NCI-H2196 treated with DMSO at 0.1 percent for 48 hours (cell line): ENCODE results near the gene SYNJ2.
"Not testable (repeated sequence)": the region's sequence is repeated elsewhere in the genome, so short reads cannot be mapped to it uniquely, and the experiment has no call there.

Experiments used
- DNase-seq: peaks from one replicate; lab custom pipeline; 2025; ENCODE audit not compliant: unreplicated experiment; lab: John Stamatoyannopoulos, UW

The SYNJ2 gene

DNA sequence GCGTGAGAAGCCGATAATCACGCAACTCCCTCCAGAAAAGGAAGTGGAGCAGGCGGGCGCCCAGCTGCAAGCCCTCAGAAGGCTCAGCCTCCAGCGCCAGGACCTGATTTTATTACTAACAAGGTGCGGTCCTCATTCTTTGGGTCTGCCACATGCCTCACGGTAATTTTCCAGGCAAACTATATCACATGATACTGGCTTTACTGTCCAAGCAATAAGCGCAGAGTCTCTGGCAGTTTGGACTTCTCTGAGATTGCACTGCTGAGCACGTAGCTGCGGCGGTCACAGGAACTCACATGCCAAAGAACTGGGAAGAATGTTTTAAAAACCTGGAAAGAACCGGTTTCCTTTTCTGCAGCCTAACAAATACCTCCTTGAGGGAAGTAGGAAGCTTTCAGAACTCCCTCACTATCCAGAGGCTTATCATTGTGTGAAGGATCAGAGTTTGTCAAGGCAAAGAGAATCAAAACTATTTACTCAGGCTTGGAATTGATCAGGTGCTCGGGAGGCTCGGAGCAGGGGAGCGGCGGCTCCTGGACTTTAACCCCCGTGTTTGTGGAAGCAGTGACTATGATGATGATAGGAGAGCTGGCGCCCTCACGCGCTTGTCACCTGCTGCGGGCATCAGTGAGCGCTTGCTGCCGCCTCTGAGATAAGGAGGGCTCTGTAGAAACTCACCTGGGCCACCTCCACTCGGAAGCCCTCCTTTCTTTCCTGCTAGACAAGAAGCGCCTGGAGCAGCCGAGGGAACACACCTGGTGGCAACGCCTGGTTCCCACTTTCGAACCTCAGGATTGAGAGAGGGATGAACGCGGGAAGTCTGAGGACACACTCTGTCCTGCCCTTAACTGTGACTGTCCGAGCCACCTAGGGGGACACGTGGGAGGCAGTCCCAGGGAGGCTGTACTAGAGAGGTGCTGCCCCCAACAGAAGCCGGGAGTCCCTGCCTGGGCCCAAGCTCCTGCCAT lies 27.2 kb upstream of the SYNJ2 start:
- no peak for DNase-seq

DNA sequence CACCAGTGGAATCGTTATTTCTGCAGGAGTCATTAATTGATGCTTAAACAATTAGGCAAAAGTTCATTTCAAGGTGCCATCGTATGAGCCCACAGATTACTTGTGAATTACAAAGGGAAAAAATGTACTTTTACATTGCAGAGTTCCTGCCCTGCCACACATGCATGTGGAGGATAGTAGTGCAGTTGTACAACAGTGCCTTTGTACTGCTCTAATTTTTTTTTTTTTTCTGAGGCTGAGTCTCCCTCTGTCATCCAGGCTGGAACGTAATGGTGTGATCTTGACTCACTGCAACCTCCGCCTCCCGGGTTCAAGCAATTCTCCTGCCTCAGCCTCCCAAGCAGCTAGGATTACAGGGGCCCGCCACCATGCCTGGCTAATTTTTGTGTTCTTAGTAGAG lies 26.0 kb upstream of the SYNJ2 start:
- DNase-seq, result no peak

DNA sequence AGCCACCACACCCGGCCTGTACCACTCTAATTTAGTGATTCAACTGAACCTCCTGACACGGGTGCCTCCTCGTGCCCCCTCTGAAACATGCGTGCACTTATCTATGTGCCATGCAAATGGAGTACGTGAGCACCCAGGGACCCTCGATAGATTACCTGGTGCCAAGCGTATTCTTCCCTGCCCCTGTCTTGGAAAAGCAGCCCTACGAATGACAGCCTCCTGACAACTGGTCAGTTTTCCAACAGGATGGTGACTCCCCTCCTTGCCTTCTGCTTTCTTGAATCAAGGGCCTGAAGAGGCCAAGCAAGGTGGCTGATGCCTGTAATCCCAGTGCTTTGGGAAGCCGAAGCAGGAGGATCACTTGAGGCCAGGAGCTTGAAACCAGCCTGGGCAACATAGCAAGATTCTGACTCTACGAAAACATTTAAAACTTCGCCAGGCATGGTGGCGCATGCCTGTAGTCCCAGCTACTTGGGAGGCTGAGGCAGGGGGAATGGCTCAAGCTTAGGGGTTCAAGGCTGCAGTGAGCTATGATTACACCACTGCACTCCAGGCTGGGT lies 25.4 kb upstream of the SYNJ2 start:
- no peak for DNase-seq

DNA sequence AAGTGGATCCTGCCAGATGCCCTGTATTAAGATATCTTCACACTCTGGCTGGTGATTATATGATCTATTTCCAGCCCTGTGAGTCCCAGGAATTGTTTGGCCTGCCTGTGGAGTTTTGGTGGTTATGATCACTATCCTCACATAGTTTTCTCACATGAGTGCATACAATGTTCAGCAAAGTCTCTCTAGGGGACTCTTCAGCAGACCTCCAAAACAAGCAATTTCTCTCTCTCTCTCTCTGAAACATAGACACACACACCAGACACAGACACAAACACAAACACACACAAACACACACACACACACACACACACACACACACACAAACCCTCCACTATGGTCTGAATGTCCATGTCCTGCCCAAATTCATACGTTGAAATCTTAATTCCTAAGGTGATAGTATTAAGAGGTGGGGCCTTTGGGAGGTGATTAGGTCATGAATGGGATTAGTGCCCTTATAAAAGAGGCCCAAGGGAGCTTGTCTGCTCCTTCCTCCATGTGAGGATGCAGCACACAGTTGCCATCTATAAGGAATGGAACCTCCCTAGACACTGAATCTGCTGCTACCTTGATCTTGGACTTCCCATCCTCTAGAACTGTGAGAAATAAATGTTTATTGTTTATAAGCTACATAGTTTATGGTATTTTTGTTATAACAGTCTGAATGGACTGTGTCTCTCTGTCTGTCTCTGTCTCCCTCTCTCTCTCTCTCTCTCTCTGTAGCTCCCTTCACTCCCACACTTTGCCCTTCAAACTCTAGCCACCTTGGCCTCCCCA lies 22.0 kb upstream of the SYNJ2 start:
- no peak for DNase-seq

DNA sequence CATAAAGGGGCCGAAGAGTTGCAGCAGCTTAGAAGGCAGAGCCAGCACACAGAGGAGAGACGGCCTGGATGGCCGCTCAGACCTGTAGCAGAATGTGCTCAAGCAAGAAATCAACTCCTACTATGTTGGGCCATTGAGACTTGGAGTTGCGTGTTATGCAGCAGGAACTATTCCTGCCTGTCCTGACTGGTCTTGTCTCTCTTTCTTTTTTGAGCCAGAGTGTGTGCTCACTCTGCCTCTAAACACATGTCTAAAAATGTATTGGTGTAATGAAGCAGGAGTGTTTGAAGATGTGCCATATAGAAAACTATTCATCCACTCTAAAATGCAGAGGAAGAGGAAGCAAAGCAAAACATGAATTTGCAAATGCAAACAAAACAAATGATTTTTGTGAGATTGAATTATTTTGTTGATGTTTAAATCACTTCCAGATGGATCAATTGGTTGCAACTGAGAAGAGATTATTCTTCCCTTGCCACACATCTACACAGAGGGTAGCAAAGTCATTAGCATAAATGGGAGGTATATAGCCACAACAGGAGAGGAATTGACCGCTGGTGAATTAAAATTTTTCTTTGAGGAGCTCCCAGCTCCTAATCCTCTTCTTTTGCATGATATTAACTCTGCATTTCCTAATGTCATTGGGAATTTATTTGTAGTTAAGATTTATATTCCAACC lies 20.4 kb upstream of the SYNJ2 start:
- DNase-seq, result no peak

DNA sequence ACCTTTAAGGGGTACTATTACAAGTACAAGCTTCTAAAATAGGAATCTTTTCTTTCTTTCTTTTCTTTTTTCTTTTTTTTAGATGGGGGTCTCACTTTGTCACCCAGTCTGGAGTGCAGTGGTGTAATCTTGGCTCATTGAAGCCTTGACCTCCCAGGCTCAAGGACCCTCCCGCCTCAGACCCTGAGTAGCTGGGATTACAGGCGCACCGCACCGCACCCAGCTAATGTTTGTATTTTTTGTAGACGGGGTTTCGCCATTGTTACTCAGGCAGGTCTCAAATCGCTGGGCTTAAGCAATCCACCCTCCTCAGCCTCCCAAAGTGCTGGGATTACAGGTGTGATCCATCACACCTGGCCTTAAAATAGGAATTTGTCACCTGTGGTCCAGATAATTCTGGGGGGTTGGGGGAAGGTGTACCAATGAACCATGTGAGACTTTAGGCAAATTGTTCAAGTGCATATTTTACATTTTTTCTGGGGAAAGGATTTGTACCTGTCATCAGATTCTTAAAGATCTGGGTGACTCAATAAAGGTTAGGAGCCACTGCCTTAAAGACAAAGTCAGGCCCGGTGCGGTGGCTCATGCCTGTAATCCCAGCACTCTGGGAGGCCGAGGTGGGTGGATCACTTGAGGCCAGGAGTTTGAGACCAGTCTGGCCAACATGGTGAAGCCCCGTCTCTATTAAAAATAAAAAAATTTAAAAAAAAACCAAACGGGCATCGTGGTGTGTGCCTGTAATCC lies 19.7 kb upstream of the SYNJ2 start:
- DNase-seq, result no peak

DNA sequence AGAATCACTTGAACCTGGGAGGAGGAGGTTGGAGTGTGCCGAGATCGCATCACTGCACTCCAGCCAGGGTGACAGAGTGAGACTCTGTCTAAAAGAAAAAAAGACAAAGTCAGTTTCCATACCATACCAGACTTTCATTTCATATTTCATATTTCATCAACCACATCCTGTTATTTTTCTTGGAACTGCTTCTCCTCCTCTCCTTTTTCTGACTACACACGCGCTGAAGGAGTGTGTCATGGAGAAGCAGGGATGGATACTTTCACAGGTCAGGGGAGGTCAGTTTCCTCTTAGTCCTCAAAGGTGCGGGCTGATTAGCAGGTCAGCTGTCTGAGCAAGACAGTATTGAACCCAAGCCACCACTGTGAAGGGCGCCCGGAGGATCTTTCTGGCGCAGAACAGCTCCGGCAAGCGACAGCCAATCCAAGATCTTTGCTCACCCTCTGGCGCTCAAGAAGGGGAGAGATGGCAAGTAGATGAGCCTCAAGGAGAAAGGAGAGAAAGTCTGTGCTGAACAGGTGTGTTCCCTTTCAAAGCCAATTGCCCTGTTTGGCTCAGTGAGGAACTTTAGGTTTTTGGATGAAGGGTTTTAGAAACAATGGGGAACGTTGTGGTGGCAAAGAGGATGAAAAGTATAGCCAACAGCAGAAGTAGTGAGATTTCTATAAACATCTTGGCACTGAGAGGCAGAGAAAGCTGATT lies 18.9 kb upstream of the SYNJ2 start:
- no peak for DNase-seq

DNA sequence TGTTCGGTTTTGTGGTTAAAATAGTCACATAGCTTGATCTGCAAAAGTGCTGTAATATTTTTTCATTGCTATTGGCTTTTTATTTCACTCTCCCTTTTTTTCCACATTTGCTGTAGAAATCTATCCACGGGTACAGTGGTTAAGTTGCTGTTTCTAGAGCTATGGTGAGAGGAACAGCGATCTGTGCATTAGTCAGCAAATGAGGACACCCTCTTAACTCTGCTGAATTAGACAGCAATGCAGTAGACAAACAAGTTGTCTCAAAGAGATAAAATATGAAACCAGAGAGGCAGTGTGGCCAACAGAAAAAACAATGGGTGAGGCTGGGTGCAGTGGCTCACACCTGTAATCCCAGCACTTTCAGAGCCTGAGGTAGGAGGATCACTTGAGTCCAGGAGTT lies 17.6 kb upstream of the SYNJ2 start:
- DNase-seq, result no peak

DNA sequence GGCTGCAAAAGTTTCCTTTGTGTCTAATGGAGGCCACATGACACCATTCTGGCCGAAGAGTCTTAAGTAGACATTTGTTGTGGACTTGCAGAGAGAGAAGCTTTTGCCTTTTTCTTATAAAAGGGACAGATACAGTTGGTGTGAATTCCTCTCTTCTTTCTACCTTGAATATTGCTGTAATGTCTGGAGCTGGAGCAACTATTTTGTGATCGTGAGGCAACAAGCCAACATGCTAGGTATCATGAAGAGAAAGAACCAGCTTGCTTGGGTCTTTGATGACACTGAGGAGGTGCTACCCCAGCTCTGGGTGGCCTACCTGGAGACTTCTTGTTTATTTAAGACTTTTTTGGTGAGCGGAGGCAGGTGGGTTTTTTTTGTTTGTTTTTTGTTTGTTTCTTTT lies 16.3 kb upstream of the SYNJ2 start:
- no peak for DNase-seq

DNA sequence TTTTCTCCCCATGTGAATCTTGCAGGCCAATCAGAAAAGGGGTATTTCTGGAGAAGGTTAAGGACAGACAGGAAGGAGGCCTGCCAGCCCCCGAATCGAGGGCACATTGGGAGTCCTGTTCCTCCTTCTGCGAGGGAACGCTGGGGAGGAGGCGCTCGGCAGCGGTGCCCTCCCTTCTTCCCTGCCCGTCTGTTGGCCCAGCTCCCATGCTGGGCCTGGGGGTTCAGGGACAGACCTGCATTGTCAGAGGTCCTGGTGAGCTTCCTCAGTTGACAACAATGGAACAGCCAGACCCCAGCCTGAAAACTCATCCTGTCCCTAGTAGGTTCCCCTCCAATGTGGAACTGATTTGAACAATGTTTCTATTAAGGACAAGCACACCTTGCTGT lies 15.1 kb upstream of the SYNJ2 start:
- DNase-seq, result no peak

DNA sequence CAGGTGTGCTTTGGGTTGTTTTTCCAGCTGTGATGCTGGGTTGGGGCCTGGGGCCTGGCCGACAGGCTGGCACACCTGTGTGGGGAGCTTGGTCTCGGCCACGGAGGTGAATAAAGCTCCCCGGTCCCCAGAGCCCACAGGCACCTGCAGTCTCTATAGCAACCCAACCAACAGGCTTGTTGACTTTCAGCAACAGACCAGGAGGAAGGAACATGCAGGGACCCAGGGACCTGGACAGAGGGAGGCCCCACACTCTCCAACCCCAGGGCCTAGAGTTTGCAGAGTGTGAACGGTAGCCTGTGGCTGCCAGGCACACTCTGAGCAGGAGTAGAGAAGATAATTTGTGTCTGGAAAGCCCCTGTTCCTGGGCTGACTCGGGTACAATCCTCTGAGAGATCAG lies 14.6 kb upstream of the SYNJ2 start:
- no peak for DNase-seq

DNA sequence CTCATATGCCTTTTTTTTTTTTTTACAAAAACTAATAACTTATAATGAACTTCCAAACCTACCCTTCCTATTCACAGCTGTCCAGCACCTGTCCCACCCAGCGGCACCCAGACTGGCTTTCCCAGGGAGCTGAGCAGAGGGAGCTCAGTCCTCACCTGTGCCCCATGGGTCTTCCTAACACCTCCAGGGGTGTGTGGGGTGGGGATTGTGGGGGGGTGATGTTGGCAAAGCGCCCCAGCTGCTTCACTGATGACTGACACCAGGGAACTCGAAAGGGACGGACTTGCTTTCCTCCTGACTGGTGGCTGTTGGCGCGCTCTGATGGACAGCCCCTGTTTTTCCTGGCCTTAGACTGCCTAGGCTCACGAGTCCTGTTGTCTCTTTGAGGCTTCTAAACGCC lies 14.2 kb upstream of the SYNJ2 start:
- no peak for DNase-seq

DNA sequence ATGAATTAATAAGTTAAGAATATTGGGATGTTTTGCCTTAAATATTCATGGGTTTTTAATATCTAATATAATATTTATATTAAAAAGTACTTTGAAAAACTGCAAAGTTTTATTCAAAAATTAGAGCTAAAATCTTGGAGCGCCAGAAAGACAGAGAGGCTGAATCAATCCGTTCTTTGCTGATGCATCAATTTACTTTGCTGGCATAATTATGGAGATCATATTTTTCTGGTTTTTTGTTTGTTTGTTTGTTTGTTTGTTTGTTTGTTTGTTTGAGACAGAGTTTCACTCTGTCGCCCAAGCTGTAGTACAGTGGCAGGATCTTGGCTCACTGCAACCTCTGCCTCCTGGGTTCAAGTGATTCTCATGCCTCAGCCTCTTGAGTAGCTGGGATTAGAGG lies 9.5 kb upstream of the SYNJ2 start:
- not testable (repeated sequence) for DNase-seq

DNA sequence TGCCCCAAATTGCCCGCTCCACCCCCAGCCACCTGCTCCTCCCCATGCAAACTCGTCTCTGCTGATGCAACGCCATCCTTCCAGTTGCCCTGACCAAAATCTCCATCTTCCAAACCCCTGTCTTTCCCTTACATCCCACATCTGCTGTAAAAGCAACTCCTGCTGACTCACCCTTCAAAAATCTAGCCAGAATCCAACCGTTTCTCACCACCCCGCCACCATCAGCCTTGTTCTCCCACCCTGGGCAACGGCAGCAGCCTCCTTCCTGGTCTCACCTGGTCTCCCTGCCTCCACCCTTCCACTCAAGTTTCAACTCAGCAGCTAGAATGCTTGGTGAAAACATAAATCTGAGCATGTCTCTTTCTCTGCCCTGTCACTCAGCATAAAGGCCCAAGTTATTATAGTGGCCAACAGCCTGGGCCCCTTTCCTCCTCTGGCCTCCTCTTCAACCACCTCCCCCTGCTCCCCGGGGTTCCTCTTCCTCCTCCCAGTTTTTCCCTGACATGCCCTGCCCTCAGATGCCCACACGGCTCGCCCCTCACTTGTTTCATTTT lies 7.2 kb upstream of the SYNJ2 start:
- DNase-seq, result no peak

DNA sequence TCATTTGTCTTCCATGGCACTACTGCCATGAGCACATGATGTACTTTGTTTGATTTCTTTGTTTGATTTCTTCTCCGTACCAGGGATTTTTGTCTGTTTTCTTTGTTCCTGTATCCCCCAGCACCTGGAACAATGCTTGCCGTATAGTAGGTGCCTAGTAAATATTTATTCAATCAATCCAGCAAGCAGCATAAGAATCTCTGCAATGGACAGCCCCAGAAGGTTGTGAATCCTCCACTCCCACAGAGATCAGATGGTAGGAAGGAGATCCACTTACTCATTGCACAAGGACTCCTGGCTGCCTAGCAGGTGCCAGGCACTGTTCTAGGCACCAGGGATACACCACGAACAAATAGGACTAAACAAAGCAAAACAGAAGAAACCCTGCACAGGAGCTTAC lies 6.7 kb upstream of the SYNJ2 start:
- DNase-seq, result no peak

DNA sequence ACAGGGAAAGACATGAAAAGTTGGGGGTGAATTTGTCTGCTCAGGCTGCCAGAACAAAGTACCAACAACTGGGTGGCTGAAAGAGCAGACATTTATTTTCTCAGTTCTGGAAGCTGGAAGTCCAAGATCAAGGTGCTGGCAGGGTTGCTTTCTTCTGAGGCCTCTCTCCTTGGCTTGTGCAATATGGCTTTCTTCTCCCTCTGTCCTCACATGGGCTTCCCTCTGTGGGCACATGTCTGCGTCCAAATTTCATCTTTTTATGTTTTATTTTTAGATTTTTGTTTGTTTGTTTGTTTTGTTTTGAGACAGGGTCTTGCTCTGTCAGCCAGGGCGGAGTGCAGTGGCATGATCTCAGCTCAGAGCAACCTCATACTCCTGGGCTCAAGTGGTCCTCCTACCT lies 6.2 kb upstream of the SYNJ2 start:
- DNase-seq, result no peak

DNA sequence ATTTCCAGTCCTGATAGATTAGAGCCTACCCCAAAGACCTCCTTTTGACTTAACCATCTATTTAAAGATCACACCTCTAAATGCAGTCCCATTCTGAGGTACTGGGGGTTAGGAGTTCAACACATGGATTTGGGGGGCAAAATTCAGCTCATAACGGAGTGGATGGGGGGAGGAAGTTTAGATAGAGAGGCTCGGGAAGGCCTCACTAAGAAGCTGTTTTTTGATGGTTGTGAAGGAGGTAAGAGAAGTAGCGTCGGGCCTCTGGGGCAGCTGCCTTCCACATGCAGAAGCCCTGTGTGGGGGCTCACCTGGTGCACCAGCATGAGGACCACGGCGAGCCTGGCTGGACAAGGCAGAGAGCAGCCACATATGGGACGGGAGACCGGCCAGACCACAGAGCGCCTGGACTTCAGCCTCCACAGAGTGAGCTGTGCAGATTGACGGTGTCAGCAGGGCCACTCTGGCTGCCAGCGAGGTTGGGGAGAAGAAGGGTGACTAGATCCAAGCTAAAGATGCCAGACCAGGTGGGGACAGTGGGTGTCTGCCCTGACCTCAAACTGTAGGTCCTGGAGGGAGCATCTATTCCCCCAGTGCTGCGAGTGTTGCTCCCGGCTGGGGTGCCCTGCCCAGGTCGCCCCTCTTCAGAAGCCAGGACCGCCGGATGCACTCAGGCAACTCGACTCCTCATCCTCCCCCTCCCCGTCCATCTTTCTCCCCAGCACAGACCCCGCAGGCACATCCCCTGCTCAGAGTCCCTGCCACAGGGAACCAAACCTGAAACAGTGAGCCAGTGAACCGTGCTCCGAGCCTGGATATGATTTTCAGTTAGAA lies 5.1 kb upstream of the SYNJ2 start:
- DNase-seq, result no peak

DNA sequence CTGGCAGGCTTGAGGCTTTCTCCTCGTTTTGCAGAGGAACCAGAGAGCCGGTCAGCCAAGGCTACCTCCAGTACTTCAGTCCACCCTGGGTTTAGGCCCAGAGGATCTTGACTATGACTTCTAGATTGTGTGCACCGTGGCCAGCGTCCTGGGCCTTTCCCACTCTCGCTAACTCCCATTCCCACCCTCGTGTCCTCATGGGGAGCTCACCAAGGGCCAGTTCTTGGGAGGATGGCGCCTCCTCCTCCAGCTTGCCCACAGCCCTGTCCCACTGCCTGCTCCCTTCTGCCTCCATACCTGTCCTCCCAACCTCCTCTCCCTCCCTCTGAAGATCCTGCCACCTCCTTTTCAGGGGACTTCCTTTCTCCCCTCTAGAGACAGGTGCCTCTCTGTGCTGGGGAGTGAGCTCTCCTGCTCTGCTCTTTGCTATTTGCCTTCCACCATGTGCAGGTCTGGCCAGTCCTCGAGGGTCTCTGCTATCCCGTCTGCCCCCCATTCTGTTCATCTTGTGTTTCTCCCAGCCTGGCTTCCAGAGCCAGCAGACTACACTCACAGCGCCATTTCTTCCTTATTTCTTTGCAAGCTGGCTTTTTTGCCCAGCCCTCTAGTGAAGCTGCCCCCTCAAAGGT lies 4.4 kb upstream of the SYNJ2 start:
- no peak for DNase-seq
